H1 (cell line): ENCODE measurements around the gene GBF1. TPM values are rescaled to one million over a fixed set of nuclear protein-coding genes. Genes with fewer than 3 reads are reported as not detected.

Experiments
- BRCA1 ChIP-seq: IDR thresholded peaks from 2 replicates; pipeline ENCODE4 v1.6.1; 2012; ENCODE audit warnings: low read depth, low read length, improper control_type of control experiment
- CHD7 ChIP-seq: fragments of 300-600 bp; sonication (generic); IDR thresholded peaks from 2 replicates; pipeline ENCODE4 v1.7.1; 2012; ENCODE audit warnings: low read length, moderate library complexity, mild to moderate bottlenecking, inconsistent platforms; ENCODE audit not compliant: insufficient replicate concordance
- E2F6 ChIP-seq: IDR thresholded peaks from 2 replicates; pipeline ENCODE4 v1.6.1; 2012; ENCODE audit warnings: inconsistent platforms
- NRF1 ChIP-seq: IDR thresholded peaks from 2 replicates; pipeline ENCODE4 v1.6.1; 2011; ENCODE audit warnings: mild to moderate bottlenecking, low read depth, low read length, improper control_type of control experiment
- SIX5 ChIP-seq: IDR thresholded peaks from 2 replicates; pipeline ENCODE4 v1.6.1; 2011; ENCODE audit warnings: mild to moderate bottlenecking, low read depth, low read length
- polyA plus RNA-seq, 7 experiments: library from polyadenylated mRNA; depleted of rRNA in 3 of 7; stranded (reverse) in 5 of 7; unstranded in 2 of 7; fragments of >200 nt in 5 of 7; fragments of 200-250 nt in 2 of 7; gene quantifications; 1 replicate in 5 of 7; 2 replicates in 1 of 7; 4 replicates in 1 of 7; pipeline versions ENCODE4 v1.2.1 to v1.2.3, GENCODE V29; 2011 to 2013; ENCODE audit warnings: missing spikeins in 2 of 7, mixed read lengths in 2 of 7
- total RNA-seq: library from RNA; stranded (reverse); fragmentation: NEBNext Ultra II Directional; extraction: Animal tissue kit (Norgen Biotek cat#: 25700); gene quantifications from 2 replicates; pipeline ENCODE4 v1.2.1, GENCODE V29; 2021

GBF1 gene
- total and polyA plus RNA-seq, 2 of the 8 experiments (the other 6 are each of a cell fraction or from before 2014, with no cell fraction given) = 11.0 to 25.5 TPM

GRCh38 chr10:102344067-102344466 is 98.7 kb downstream of the GBF1 start (continued):
- TF ChIP-seq CHD7 (no peak), NRF1 (no peak), E2F6 (no peak), SIX5 (no peak), BRCA1 (no peak)
